Liver (tissue), 3 donors: ENCODE data around the gene UBASH3B.
A peak's percentile ranks its signal among the peaks of the same experiment; 100 is the strongest.

Source experiments
- EGR1 ChIP-seq, 2 donors: IDR thresholded peaks; 2 replicates each; pipeline ENCODE4 v1.6.1; 2016 to 2018; ENCODE audit warnings: antibody characterized with exemption in 2 of 2, low read depth in 2 of 2
- FOXA1 ChIP-seq: IDR thresholded peaks from 2 replicates; pipeline ENCODE4 v1.6.1; 2016; ENCODE audit warnings: antibody characterized with exemption
- GABPA ChIP-seq, 2 donors: IDR thresholded peaks in 1 of 2; conservative IDR thresholded peaks in 1 of 2; 2 replicates each; pipeline ENCODE4 v1.6.1; 2016; ENCODE audit warnings: antibody characterized with exemption in 2 of 2, mild to moderate bottlenecking in 1 of 2, moderate library complexity in 1 of 2
- HNF4A ChIP-seq, 2 donors: conservative IDR thresholded peaks; 2 replicates each; pipeline ENCODE4 v1.6.1; 2016; ENCODE audit warnings: antibody characterized with exemption in 2 of 2, mild to moderate bottlenecking in 2 of 2
- JUND ChIP-seq, 2 donors: IDR thresholded peaks; 2 replicates each; pipeline ENCODE4 v1.6.1; 2016; ENCODE audit warnings: antibody characterized with exemption in 2 of 2
- RAD21 ChIP-seq, 2 donors: IDR thresholded peaks; 2 replicates each; pipeline ENCODE4 v1.6.1; 2016; ENCODE audit warnings: antibody characterized with exemption in 2 of 2, mild to moderate bottlenecking in 2 of 2
- RXRA ChIP-seq, 2 donors: IDR thresholded peaks; 2 replicates each; pipeline ENCODE4 v1.6.1; 2017 to 2018; ENCODE audit warnings: antibody characterized with exemption in 2 of 2, mild to moderate bottlenecking in 1 of 2
- SP1 ChIP-seq: IDR thresholded peaks from 2 replicates; pipeline ENCODE4 v1.6.1; 2018; ENCODE audit warnings: antibody characterized with exemption, mild to moderate bottlenecking
- TAF1 ChIP-seq: conservative IDR thresholded peaks from 2 replicates; pipeline ENCODE4 v1.6.1; 2016; ENCODE audit warnings: antibody characterized with exemption, mild to moderate bottlenecking
- YY1 ChIP-seq: IDR thresholded peaks from 2 replicates; pipeline ENCODE4 v1.6.1; 2016; ENCODE audit warnings: antibody characterized with exemption, mild to moderate bottlenecking
- TF ChIP-seq, protein P1 (sequence below): fragments of 150-350 bp; IDR thresholded peaks from 2 replicates; pipeline ENCODE4 v1.5.1; 2017; ENCODE audit warnings: improper control_type of control experiment, low read depth, low read length; ENCODE audit not compliant: missing input control
- TF ChIP-seq, protein P2 (sequence below): IDR thresholded peaks from 2 replicates; pipeline ENCODE4 v1.6.1; 2016; ENCODE audit warnings: antibody characterized with exemption
- TF ChIP-seq, protein P3 (sequence below): IDR thresholded peaks from 2 replicates; pipeline ENCODE4 v1.6.1; 2016; ENCODE audit warnings: antibody characterized with exemption
- TF ChIP-seq, protein P4 (sequence below): IDR thresholded peaks from 2 replicates; pipeline ENCODE4 v1.6.1; 2016; ENCODE audit warnings: antibody characterized with exemption
- donor health status: healthy.
- donor health status: healthy.

DNA sequence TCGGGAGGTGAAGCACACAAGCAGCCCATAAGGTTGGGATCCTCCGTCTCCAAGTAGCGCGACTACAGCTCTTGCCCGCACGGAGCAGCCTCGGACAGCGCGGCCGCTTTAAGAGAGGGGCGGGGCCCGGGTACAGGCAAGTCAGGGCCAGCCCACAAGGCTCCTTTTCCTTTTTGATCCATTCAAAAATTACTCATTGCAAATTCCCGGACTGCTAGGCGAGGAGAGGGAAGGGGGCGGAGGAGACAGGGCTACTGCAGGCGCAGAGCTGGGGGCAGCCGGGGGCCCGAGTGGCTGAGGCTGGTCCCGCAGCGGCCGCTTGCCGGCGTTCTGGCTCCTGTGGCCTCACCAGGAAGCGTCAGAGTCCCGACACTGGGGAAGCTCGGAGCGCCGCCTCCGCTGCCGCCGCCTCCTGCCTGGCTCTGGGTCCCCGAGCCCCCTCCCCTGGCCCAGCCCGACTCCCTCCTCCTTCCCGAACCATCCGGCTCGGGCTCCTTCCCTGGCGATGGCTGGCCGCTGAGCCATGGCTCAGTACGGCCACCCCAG is at the start of gene UBASH3B:
- TF ChIP-seq, protein P1, sequence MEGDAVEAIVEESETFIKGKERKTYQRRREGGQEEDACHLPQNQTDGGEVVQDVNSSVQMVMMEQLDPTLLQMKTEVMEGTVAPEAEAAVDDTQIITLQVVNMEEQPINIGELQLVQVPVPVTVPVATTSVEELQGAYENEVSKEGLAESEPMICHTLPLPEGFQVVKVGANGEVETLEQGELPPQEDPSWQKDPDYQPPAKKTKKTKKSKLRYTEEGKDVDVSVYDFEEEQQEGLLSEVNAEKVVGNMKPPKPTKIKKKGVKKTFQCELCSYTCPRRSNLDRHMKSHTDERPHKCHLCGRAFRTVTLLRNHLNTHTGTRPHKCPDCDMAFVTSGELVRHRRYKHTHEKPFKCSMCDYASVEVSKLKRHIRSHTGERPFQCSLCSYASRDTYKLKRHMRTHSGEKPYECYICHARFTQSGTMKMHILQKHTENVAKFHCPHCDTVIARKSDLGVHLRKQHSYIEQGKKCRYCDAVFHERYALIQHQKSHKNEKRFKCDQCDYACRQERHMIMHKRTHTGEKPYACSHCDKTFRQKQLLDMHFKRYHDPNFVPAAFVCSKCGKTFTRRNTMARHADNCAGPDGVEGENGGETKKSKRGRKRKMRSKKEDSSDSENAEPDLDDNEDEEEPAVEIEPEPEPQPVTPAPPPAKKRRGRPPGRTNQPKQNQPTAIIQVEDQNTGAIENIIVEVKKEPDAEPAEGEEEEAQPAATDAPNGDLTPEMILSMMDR = no peak
- no peak for TF ChIP-seq EGR1 (IDR thresholded peaks at IDR 0.05; ENCODE audit: low read depth in 2 of 2)
- no peak for TF ChIP-seq SP1
- no peak for TF ChIP-seq HNF4A (conservative IDR thresholded peaks at IDR 0.05)
- TF ChIP-seq, protein P2, sequence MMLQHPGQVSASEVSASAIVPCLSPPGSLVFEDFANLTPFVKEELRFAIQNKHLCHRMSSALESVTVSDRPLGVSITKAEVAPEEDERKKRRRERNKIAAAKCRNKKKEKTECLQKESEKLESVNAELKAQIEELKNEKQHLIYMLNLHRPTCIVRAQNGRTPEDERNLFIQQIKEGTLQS = no peak
- no peak for TF ChIP-seq JUND (IDR thresholded peaks at IDR 0.05)
- TF ChIP-seq, protein P3, sequence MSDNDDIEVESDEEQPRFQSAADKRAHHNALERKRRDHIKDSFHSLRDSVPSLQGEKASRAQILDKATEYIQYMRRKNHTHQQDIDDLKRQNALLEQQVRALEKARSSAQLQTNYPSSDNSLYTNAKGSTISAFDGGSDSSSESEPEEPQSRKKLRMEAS = no peak
- TF ChIP-seq TAF1 = no peak
- TF ChIP-seq RXRA (IDR thresholded peaks at IDR 0.05) = no peak
- no peak for TF ChIP-seq FOXA1
- peak in 1 of 2 donors; percentile 18 for TF ChIP-seq RAD21 (IDR thresholded peaks at IDR 0.05)
- TF ChIP-seq GABPA (IDR thresholded peaks at IDR 0.05 in 1 of 2, conservative IDR thresholded peaks at IDR 0.05 in 1 of 2) = no peak
- TF ChIP-seq, protein P4, sequence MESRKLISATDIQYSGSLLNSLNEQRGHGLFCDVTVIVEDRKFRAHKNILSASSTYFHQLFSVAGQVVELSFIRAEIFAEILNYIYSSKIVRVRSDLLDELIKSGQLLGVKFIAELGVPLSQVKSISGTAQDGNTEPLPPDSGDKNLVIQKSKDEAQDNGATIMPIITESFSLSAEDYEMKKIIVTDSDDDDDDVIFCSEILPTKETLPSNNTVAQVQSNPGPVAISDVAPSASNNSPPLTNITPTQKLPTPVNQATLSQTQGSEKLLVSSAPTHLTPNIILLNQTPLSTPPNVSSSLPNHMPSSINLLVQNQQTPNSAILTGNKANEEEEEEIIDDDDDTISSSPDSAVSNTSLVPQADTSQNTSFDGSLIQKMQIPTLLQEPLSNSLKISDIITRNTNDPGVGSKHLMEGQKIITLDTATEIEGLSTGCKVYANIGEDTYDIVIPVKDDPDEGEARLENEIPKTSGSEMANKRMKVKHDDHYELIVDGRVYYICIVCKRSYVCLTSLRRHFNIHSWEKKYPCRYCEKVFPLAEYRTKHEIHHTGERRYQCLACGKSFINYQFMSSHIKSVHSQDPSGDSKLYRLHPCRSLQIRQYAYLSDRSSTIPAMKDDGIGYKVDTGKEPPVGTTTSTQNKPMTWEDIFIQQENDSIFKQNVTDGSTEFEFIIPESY = no peak
- TF ChIP-seq YY1 = peak; percentile 36
